SU-DHL-6 (cell line): Measurements from ENCODE around the gene BHMT.

Source experiments
- H2AFZ ChIP-seq: fragments of 200-600 bp; sonication (generic); 2 replicates; pipeline ENCODE4 v1.6.1; 2014; ENCODE audit warnings: low read depth, mild to moderate bottlenecking, moderate library complexity, mixed read lengths, antibody characterized with exemption, low read length; ENCODE audit not compliant: severe bottlenecking
- H3F3A ChIP-seq: fragments of 200-600 bp; shearing (Covaris generic); 2 replicates; pipeline ENCODE4 v1.6.0; 2016; ENCODE audit warnings: antibody characterized with exemption, mild to moderate bottlenecking; ENCODE audit not compliant: insufficient read depth
- H3K27ac ChIP-seq: fragments of 200-600 bp; sonication (generic); 2 replicates; pipeline ENCODE4 v1.5.1; 2016; ENCODE audit warnings: low read depth, mild to moderate bottlenecking, low read length, moderate library complexity, mixed read lengths
- H3K27me3 ChIP-seq: fragments of 200-600 bp; sonication (generic), shearing (Covaris generic); 2 replicates; pipeline ENCODE4 v1.6.0; 2014; ENCODE audit warnings: mild to moderate bottlenecking, low read length
- H3K36me3 ChIP-seq: fragments of 200-600 bp; sonication (generic); 2 replicates; pipeline ENCODE4 v1.6.1; 2014; ENCODE audit warnings: mild to moderate bottlenecking, low read length, mixed read lengths
- H3K4me2 ChIP-seq: fragments of 300-600, 200-600 bp; shearing (Covaris generic), sonication (generic); 2 replicates; pipeline ENCODE4 v1.6.0; 2014; ENCODE audit warnings: low read length, low read depth, mild to moderate bottlenecking; ENCODE audit not compliant: poor library complexity, severe bottlenecking
- H3K4me3 ChIP-seq: fragments of 200-600 bp; sonication (generic); 2 replicates; pipeline ENCODE4 v1.5.1; 2014; ENCODE audit warnings: antibody characterized with exemption, low read length, mild to moderate bottlenecking, mixed read lengths; ENCODE audit not compliant: insufficient read depth, poor library complexity, severe bottlenecking
- H3K79me2 ChIP-seq: fragments of 200-600 bp; sonication (generic); 2 replicates; pipeline ENCODE4 v1.6.1; 2014; ENCODE audit warnings: mild to moderate bottlenecking, low read length, moderate library complexity; ENCODE audit not compliant: insufficient read depth
- H3K9ac ChIP-seq: fragments of 200-600 bp; sonication (generic); 2 replicates; pipeline ENCODE4 v1.7.0; 2014; ENCODE audit warnings: mild to moderate bottlenecking, low read length
- H3K9me2 ChIP-seq: fragments of 200-600 bp; sonication (generic); replicated peaks from 2 replicates; pipeline ENCODE4 v1.6.1; 2014; ENCODE audit warnings: low read length; ENCODE audit not compliant: insufficient read depth
- H3K9me3 ChIP-seq: fragments of 200-600 bp; sonication (generic); 2 replicates; pipeline ENCODE4 v1.6.1; 2014; ENCODE audit warnings: low read length, mixed read lengths; ENCODE audit not compliant: insufficient read depth
- H4K20me1 ChIP-seq: fragments of 200-600 bp; sonication (generic); 2 replicates; pipeline ENCODE4 v1.6.1; 2014; ENCODE audit warnings: low read depth, mild to moderate bottlenecking, antibody characterized with exemption, low read length, moderate library complexity, mixed read lengths
- CTCF ChIP-seq: fragments of 200-600 bp; sonication (generic); IDR thresholded peaks from one replicate; pipeline ENCODE4 v1.5.1; 2017; ENCODE audit warnings: antibody characterized with exemption, mild to moderate bottlenecking, low read length, moderate library complexity; ENCODE audit not compliant: insufficient read depth, poor library complexity, severe bottlenecking
- EZH2phosphoT487 ChIP-seq: fragments of 200-600 bp; sonication (generic), shearing (Covaris generic); conservative IDR thresholded peaks from 2 replicates; pipeline ENCODE4 v1.6.1; 2018; ENCODE audit warnings: mild to moderate bottlenecking, antibody characterized with exemption, low read length, moderate library complexity, mixed read lengths

The BHMT gene

GRCh38 chr5:79076819-79077218, 34.8 kb upstream of the BHMT start:
- Histone ChIP-seq H3K27me3 (no peaks in the 10 kb centered on the region), H3K79me2 (no peaks in the 10 kb centered on the region), H3K27ac (no peak overlapping the region), H2AFZ (no peak overlapping the region), H3F3A (no peaks in the 10 kb centered on the region), H3K9me3 (no peaks in the 10 kb centered on the region), H3K4me3 (no peak overlapping the region), H4K20me1 (no peaks in the 10 kb centered on the region), H3K4me2 (no peak overlapping the region), H3K9ac (no peak overlapping the region), H3K9me2 (no peaks in the 10 kb centered on the region), H3K36me3 (no peaks in the 10 kb centered on the region)
- TF ChIP-seq EZH2phosphoT487 (no peak), CTCF (no peak)

- Histone ChIP-seq H3K36me3 (no peaks in the 10 kb centered on the region), H3K27ac (no peak overlapping the region), H3F3A (no peaks in the 10 kb centered on the region), H3K4me2 (no peak overlapping the region), H4K20me1 (no peaks in the 10 kb centered on the region), H2AFZ (no peak overlapping the region), H3K79me2 (no peaks in the 10 kb centered on the region), H3K9ac (no peak overlapping the region), H3K4me3 (no peak overlapping the region), H3K9me2 (no peaks in the 10 kb centered on the region), H3K27me3 (no peaks in the 10 kb centered on the region), H3K9me3 (no peaks in the 10 kb centered on the region)
- TF ChIP-seq CTCF (no peak), EZH2phosphoT487 (no peak)
These were observed 33.8 kb upstream of the BHMT start for GRCh38 chr5:79077680-79078365.

- Histone ChIP-seq H3K4me2 (no peak overlapping the region), H3K79me2 (no peaks in the 10 kb centered on the region), H3K4me3 (no peak overlapping the region), H3K36me3 (no peaks in the 10 kb centered on the region), H2AFZ (no peak overlapping the region), H3F3A (no peaks in the 10 kb centered on the region), H3K9me3 (no peaks in the 10 kb centered on the region), H3K27ac (no peak overlapping the region), H3K9me2 (no peaks in the 10 kb centered on the region), H4K20me1 (no peaks in the 10 kb centered on the region), H3K27me3 (no peaks in the 10 kb centered on the region), H3K9ac (no peak overlapping the region)
- TF ChIP-seq EZH2phosphoT487 (no peak), CTCF (no peak)
These were observed 30.8 kb upstream of the BHMT start for GRCh38 chr5:79080804-79081203.
